GM19035 (cell line): ENCODE measurements around the gene POMZP3.
"Not testable (repeated sequence)": the region's sequence is repeated elsewhere in the genome, so short reads cannot be mapped to it uniquely, and the experiment has no call there.

Experiments
- ATAC-seq: cut with Tn5 transposase; IDR thresholded peaks from one replicate; pipeline ENCODE4 v1.9.1; 2021; ENCODE audit not compliant: unreplicated experiment

POMZP3 gene

DNA sequence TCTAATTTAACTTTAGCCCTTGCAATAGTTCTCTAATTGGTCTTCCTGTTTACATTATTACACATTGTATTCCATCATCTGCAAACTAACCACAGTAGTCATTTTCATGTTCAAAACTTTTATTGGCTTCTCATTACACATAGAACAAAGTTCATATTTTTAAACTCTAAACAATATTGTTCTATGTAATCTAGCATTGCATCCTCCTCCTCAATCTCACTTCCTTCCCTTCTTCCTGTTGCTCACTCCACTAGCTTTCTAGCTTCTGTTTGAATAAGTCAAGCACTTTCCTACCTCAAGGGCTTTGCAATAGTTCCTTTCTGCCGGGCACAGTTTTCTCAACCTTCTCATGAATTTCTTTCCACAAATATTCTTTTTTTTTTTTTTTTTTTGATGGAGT is 38.5 kb downstream of the POMZP3 start:
- ATAC-seq, result not testable (repeated sequence)

DNA sequence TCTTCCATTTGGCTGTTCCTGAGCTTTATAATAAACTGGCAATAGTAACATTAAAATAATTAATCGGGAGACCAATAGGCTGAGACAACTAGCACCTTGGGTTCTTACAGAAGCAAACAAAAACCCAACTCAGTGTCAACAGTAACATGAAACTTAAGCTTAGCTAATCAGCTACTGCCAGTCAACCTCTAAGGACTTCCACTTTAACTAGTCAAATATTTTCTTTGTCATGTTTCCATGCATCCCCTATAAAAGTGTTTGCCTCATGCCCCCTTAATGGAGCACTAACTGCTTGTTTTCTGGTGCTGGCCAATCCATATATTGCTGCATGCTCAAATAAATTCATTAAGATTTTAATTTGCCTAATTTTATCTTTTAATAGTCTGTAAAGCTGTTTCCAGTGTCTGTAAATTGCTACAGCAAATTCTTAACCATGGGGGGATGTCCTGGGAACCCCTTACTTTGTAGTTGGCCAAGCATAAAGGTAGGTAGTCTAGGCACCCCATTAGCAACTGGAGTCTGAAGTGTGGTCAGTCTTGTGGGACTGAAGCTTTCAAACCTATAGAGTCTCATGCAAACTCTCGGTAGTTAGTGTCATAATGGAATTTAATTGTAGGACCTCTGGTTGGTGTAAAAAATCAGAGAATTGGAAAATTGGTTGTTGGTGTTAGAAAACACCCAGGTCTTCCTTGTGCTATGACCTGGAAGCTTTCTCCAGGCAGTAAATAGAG is 40.3 kb downstream of the POMZP3 start:
- not testable (repeated sequence) for ATAC-seq

DNA sequence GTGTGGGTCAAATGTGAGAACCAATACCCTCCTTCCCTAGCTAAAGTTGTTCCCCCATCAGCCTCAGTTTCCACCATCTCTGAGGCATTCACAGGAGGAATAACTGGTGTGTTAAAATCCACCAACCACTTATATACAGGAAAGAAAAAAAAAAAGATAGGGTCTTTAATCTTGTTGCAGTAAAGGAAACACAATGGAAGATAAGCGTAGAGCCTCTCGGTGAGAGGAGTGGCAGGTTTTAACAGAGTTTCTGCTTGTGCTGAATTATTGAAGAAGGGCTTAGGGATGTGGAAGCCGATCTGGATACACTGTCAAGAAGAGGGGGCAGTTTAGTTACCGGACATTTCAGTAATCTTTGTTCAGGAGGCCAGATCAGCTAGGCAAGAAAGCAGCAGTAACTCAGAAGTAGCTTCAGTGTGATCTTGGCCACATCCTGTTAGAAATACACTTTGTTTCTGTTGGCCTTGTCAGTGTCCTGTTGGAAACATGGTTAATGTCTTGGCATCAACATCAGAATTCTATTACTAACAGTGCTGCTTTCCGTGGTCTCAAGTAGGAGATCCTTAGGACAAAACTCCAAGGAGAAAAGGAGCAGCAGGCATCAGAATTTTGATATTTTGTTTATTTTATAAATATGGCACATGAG is 43.3 kb downstream of the POMZP3 start:
- not testable (repeated sequence) for ATAC-seq

DNA sequence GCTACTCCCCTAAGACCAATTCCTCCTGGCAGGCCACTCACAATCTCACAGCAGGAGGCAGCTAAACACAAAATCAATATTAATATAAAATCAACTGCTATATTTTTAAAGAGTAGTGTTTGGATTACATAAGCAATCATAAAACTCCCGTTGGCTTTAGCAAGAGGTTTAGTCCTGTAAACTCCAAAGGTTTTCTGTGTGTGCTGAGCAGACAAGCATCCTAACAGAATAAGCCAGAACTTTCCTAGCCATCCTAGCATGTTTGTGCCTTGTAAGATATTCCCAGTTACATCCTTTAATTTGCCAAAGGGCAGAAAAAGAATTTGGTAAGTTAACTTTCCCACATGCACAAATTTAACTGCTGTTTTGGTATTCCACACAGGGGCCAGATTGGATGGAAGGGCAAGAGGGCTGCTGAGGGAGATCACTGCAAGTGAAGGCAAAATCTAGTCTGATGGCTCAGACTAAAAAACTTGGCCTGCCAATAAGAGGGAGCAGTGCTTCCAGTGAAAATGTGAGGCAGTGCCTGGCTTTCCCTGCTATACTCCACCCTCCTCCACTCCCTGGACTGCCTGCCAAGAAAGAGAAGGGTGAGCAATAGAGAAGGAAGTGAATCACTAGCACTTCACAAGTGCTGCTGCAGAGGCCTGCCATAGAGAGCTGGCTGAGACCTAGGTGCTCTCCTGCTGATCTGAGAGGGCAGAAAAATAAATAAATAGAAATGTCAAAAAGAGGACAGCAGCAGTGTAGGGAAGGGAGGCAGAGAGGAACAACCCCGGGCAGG is 44.0 kb downstream of the POMZP3 start:
- ATAC-seq, result not testable (repeated sequence)

DNA sequence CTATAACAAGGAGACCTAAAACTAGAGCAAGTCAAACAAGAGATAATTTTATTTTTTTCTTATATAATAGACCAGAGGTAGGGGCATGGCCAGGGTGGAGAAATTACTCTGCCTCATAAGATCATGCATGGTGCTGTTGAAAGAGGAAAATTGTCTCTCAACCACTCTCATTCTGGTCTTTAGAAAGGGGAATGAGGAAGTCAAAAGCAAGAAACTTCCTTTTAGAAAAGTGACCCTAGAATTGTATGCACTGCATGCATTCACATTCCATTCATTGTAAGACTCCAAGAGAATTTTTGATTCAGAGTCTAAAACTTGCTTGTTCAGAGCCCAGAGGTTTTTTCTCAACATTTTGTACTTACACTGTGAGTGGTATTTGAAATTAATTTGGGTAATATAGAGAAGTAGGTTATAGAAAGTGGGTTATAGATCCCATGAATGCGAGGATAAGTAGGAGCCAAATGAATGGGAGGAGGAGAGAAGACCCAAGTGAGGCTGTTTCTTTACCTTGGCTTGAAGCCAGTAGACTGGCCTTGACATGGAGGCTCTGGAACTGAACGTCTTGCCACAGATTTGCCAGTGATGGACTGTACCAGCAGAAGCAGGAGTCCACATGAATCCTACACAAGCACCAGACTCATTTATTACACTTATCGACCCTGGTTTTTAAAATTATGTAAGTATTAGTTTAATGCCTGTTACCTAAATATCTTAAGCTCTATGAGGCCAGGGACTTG is 51.0 kb downstream of the POMZP3 start:
- not testable (repeated sequence) for ATAC-seq

DNA sequence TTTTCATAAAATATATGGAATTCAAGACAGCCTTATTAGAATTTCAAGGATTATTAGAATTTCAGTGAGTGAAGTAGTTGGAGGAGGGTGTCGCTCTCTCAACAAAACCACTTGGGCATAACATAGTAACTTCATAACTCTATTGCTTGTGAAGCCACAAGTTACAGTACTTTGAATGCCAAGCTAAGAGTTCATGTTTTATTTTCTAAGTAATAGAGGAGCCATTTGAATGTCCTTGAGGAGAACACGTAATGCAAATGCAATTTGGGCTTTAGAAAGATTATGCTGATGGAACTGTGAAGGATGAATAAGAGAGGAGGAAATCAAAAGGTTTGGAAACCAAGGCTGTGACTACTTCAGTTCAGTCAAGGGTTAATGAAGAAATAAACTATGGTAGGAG is 51.6 kb downstream of the POMZP3 start:
- ATAC-seq, result not testable (repeated sequence)

DNA sequence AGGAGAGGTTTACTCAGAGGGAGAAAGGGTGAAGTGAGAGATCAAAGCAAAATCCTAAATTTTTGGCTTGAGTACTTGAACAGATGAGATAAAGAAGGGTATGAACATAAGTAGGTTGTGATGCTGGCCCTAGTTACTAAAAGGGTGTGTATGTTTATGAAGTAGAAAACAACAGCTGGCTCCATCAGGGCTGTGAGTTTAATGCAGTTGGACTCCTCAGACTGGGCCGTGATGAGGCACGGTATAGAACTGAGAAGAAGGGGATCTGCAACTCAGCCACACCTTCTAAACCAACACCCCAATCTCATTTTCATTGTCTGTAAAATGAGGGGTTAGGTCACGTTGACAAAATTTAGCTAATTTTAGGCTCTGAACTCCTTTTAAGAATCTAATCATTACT is 54.8 kb downstream of the POMZP3 start:
- ATAC-seq, result not testable (repeated sequence)

DNA sequence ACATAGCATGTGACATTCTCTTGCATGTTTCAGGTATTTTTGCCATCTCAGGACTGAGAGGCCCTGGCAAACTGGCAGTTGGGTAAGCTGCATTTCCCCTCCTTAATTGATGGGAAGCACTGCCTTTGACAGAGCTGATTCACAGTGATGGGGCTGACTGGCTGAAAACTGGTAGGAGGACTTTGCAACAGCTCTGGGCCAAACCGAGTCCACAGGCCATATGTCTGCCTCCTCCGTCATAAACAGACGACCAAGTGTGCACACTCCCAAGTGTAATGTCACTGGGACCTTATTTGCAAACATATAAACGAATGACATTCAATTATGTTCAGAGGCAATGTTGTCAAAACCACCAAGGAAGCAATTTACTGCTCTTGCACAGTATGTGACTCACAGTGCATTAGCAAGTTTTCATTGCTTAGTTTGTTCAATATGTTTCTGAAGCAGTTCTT is 56.7 kb downstream of the POMZP3 start:
- not testable (repeated sequence) for ATAC-seq

DNA sequence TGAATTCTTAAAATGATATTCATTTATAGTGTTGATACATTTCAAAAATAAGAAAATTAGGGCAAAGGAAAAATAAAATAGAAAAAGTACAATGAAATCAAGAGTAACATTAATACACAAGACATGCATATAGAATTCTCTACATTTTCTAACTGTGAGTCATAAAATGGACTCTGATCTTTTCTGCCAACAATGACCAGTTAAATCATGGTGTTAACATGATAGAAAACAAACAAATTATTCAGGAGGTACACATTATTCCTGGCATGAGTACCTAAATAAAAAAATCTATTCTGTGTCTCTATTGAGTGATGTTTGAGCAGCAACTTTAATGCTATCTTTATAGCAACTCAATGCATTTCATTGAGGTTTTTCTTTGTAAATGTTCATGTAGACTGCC is 58.3 kb downstream of the POMZP3 start:
- not testable (repeated sequence) for ATAC-seq

DNA sequence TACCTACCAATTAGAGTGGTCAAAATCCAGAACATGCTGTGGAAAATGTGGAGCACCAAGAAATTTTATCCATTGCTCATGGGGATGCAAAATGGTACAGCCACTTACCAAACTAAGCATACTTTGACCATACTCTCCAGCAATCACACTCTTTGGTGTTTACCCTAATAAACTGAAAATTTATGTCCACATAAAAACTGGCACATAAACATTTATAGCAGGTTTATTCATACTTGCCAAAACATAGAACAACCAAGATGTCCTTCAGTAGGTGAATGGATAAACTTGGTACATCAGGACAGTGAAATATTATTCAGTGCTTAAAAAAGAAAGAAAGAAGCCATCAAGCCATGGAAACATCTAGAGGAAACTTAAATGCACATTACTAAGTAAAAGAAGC is 59.3 kb downstream of the POMZP3 start:
- ATAC-seq, result not testable (repeated sequence)

DNA sequence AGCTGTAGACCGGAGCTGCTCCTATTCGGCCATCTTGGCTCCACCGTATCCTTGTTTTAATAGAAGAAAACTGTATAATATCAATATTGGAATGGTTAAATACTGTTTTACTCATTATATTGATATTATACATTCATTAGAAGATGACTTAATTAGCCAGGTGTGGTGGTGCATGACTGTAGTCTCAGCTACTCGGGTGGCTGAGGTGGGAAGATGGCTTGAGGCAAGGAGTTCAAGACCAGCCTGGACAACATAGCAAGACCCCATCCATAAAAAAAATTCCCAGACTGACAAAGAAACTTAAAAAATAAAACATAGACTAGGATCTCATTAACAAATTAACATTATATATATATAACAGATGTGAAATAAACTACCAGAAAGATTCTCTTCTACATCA is 59.8 kb downstream of the POMZP3 start:
- ATAC-seq, result not testable (repeated sequence)

DNA sequence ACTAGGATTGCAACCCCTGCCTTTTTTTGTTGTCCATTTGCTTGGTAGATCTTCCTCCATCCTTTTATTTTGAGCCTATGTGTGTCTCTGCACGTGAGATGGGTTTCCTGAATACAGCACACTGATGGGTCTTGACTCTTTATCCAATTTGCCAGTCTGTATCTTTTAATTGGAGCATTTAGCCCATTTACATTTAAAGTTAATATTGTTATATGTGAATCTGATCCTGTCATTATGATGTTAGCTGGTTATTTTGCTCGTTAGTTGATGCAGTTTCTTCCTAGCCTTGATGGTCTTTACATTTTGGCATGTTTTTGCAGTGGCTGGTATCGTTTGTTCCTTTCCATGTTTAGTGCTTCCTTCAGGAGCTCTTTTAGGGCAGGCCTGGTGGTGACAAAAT is 62.1 kb downstream of the POMZP3 start:
- ATAC-seq, result not testable (repeated sequence)

DNA sequence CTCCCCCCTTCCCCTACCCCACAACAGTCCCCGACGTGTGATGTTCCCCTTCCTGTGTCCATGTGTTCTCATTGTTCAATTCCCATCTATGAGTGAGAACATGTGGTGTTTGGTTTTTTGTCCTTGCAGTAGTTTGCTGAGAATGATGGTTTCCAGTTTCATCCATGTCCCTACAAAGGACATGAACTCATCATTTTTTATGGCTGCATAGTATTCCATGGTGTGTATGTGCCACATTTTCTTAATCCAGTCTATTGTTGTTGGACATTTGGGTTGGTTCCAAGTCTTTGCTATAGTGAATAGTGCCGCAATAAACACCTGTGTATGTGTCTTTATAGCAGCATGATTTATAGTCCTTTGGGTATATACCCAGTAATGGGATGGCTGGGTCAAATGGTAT is 65.7 kb downstream of the POMZP3 start:
- not testable (repeated sequence) for ATAC-seq

DNA sequence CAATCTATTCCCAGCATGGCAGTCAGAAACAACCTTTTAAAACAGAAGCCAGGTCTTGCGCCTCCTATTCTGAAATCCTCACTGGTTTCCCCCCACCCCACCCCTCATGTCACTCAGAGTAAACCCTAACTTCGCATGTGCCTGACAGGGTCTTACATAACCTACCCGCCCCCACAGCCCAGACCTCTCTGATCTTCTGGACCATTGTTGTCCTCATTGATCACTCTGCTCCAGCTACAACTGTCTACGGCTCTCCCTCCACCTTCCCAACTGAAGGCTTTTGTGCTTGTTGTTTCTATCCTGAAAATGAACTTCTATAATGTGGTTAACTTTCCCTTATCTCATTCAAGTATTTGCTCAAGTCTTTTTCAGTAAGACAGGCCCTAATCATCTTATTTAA is 66.9 kb downstream of the POMZP3 start:
- not testable (repeated sequence) for ATAC-seq
